ENCODE data around the gene LZTFL1. TPM values are rescaled to one million over a fixed set of nuclear protein-coding genes. Genes with fewer than 3 reads are reported as not detected.

The LZTFL1 gene
- total RNA-seq, 4 donors from 2014 or later, result 12.6 to 30.9 (median 23.3) TPM

- WGBS, 2 donors (ENCODE audit: low coverage in 1 of 2), result 15 to 22% methylated on average over 13 to 14 of the region's 14 CpGs
- H3K27ac ChIP-seq, result no peak overlapping the region
- H3K4me3 ChIP-seq, result peak overlapping the region in 1 of 2 donors; percentile 57
These were observed 46.4 kb downstream of the LZTFL1 start for GRCh38 chr3:45795509-45795881.

GRCh38 chr3:45794660-45795059, 47.3 kb downstream of the LZTFL1 start:
- no peak for ATAC-seq
- H3K4me1 ChIP-seq, result peaks cover 0 to 15% (median 4%) of the 10 kb centered on the region in 3 donors
- 80 to 83% methylated on average over 1 of the region's 1 CpG for WGBS, 2 donors (ENCODE audit: low coverage in 1 of 2)
- H3K4me3 ChIP-seq, result no peak overlapping the region
- peaks cover 64% of the 10 kb centered on the region for H3K27me3 ChIP-seq
- no peak for TF ChIP-seq POLR2AphosphoS5 (IDR thresholded peaks at IDR 0.05)
- TF ChIP-seq, protein P1, sequence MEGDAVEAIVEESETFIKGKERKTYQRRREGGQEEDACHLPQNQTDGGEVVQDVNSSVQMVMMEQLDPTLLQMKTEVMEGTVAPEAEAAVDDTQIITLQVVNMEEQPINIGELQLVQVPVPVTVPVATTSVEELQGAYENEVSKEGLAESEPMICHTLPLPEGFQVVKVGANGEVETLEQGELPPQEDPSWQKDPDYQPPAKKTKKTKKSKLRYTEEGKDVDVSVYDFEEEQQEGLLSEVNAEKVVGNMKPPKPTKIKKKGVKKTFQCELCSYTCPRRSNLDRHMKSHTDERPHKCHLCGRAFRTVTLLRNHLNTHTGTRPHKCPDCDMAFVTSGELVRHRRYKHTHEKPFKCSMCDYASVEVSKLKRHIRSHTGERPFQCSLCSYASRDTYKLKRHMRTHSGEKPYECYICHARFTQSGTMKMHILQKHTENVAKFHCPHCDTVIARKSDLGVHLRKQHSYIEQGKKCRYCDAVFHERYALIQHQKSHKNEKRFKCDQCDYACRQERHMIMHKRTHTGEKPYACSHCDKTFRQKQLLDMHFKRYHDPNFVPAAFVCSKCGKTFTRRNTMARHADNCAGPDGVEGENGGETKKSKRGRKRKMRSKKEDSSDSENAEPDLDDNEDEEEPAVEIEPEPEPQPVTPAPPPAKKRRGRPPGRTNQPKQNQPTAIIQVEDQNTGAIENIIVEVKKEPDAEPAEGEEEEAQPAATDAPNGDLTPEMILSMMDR (IDR thresholded peaks at IDR 0.05), result no peak
- no peak for TF ChIP-seq EP300 (IDR thresholded peaks at IDR 0.05)
- TF ChIP-seq POLR2A (IDR thresholded peaks at IDR 0.05), result no peak
- peaks cover 0 to 10% (median 0%) of the 10 kb centered on the region in 3 donors for H3K9me3 ChIP-seq
- no peaks in the 10 kb centered on the region for H3K36me3 ChIP-seq
- no peak overlapping the region for H3K27ac ChIP-seq

More at GRCh38 chr3:45795509-45795881, 46.4 kb downstream of the LZTFL1 start:
- Histone ChIP-seq H3K36me3 (no peaks in the 10 kb centered on the region), H3K4me1 (peaks cover 0 to 15% (median 4%) of the 10 kb centered on the region in 3 donors), H3K27me3 (peaks cover 73% of the 10 kb centered on the region), H3K9me3 (peaks cover 0 to 1% (median 0%) of the 10 kb centered on the region in 3 donors)
- ATAC-seq, result no peak
- TF ChIP-seq, protein P1 (IDR thresholded peaks at IDR 0.05), result no peak
- no peak for TF ChIP-seq EP300 (IDR thresholded peaks at IDR 0.05)
- no peak for TF ChIP-seq POLR2A (IDR thresholded peaks at IDR 0.05)
- no peak for TF ChIP-seq POLR2AphosphoS5 (IDR thresholded peaks at IDR 0.05)

DNA sequence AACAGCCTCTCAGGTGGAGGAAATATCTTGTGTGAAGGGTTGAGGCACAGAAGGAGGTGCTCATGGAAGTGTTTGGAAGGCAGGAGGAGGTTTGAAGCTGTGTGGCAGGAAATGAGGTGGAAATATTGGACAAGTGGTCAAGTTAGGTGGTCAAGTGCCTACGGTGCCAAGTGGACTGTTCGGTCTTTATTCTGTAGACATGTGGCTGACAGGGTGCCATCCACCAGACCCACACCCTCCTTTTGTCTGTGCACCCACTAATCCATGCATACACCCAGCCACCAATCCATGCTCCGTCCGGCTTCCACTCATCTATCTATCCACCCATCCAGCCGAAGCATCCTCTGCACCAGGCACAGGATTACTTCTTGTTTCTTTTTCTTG, 47.8 kb downstream of the LZTFL1 start:
- ATAC-seq, result no peak
- TF ChIP-seq, protein P1 (IDR thresholded peaks at IDR 0.05), result no peak
- TF ChIP-seq POLR2AphosphoS5 (IDR thresholded peaks at IDR 0.05) (no peak), POLR2A (IDR thresholded peaks at IDR 0.05) (no peak), EP300 (IDR thresholded peaks at IDR 0.05) (no peak)
- peaks cover 59% of the 10 kb centered on the region for H3K27me3 ChIP-seq
- H3K4me3 ChIP-seq, result no peak overlapping the region
- H3K4me1 ChIP-seq, result peaks cover 0 to 15% (median 4%) of the 10 kb centered on the region in 3 donors
- peaks cover 0 to 12% (median 0%) of the 10 kb centered on the region in 3 donors for H3K9me3 ChIP-seq
- no peak overlapping the region for H3K27ac ChIP-seq
- no peaks in the 10 kb centered on the region for H3K36me3 ChIP-seq
- WGBS, 2 donors (ENCODE audit: low coverage in 1 of 2), result 96% methylated on average over 5 of the region's 5 CpGs

GRCh38 chr3:45793482-45794176, 48.3 kb downstream of the LZTFL1 start:
- H3K36me3 ChIP-seq, result no peaks in the 10 kb centered on the region
- H3K4me3 ChIP-seq, result no peak overlapping the region
- H3K27me3 ChIP-seq, result peaks cover 54% of the 10 kb centered on the region
- H3K9me3 ChIP-seq, result peaks cover 0 to 16% (median 0%) of the 10 kb centered on the region in 3 donors
- no peak for ATAC-seq
- TF ChIP-seq, protein P1 (IDR thresholded peaks at IDR 0.05), result no peak
- TF ChIP-seq POLR2A (IDR thresholded peaks at IDR 0.05) (no peak), EP300 (IDR thresholded peaks at IDR 0.05) (no peak), POLR2AphosphoS5 (IDR thresholded peaks at IDR 0.05) (no peak)
- WGBS, 2 donors (ENCODE audit: low coverage in 1 of 2), result 61 to 73% methylated on average over 3 to 6 of the region's 9 CpGs
- peaks cover 0 to 15% (median 4%) of the 10 kb centered on the region in 3 donors for H3K4me1 ChIP-seq
- no peak overlapping the region for H3K27ac ChIP-seq

All from gastroesophageal sphincter (tissue), 4 donors.